Epithelial cell of prostate (primary cell): ENCODE measurements around the gene CUX1.

Experiments
- DNase-seq: peaks from one replicate; pipeline ENCODE4 v3.0.0-alpha.2; 2011; ENCODE audit warnings: low read depth, low spot score
- H3K27ac ChIP-seq: fragments of 450-650 bp; 2 replicates; pipeline ENCODE4 v1.5.1; 2017; ENCODE audit warnings: mild to moderate bottlenecking

CUX1 gene

GRCh38 chr7:102239206-102239820, 421.9 kb downstream of the CUX1 start:
- no peak overlapping the region for H3K27ac ChIP-seq
- no peak for DNase-seq

DNA sequence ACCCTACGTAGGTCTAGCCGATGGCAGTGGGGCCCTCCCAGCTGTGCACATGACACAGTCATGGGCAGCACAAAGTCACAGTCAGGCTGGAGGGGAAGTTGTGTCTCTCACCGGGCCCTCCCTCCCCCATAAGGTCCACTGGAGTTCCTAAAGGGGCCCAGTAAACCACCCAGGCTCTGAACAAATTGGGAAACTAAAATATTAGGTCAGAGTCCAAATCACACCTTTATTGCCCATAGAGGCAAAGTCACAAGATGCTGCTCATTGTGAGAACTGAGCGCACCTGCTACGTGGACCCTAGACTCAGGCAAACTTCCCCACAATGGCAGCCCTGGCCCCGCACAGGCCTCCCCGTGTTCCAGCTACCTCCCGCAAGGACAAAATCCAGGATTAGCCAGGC, 424.0 kb downstream of the CUX1 start:
- DNase-seq: no peak
- no peak overlapping the region for H3K27ac ChIP-seq

DNA sequence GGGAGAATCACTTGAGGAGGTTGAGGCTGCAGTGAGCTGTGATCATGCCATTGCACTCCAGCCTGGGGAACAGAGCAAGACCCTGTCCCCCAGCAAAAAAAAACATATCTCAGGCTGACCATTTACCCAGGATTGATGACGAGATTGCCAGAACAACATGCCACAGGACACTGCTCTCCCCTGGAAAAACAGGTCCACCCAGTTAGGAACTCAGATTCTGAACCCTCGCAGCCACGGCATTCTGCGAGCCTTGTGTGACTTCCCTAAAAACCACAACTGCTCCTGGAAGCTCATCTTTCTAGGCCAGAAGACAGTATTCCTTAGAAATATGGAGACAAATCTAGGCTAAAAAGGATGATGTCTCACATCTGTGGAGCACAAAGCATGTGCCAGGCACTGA, 427.2 kb downstream of the CUX1 start:
- H3K27ac ChIP-seq: no peak overlapping the region
- DNase-seq: no peak

- no peak overlapping the region for H3K27ac ChIP-seq
- DNase-seq: no peak
Observed at GRCh38 chr7:102248081-102248455, 430.6 kb downstream of the CUX1 start.

DNA sequence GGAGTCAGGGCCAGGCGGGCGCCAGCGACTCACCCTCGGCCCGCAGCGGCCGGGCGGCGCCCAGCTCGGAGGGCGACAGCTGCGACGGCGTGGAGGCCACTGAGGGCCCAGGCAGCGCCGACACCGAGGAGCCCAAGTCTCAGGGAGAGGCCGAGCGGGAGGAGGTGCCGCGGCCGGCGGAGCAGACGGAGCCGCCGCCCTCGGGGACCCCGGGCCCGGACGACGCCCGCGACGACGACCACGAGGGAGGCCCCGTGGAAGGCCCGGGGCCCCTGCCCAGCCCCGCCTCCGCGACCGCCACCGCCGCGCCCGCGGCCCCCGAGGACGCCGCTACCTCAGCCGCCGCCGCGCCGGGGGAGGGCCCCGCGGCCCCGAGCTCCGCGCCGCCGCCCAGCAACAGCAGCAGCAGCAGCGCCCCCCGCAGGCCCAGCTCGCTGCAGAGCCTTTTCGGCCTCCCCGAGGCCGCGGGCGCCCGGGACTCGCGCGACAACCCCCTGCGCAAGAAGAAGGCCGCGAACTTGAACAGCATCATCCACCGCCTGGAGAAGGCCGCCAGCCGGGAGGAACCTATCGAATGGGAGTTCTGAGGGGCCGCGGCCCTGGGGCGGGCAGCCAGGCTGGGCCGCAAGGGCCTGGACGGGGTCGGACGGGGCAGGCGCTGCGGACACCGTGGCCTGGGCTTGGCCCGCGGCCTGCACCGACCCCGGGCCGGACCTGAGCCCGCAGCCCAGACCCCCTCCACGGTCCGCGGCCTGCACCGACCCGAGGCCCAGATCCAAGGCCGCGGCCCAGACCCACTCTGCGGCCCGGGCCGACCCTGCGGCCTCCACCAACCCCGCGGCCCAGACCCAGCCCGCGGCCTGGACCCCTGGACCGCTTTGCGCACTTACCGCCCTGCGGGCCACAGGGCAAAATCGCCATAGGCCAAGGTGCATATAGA, 431.3 kb downstream of the CUX1 start:
- H3K27ac ChIP-seq: no peak overlapping the region
- no peak for DNase-seq

- no peak overlapping the region for H3K27ac ChIP-seq
- DNase-seq: no peak
Observed at GRCh38 chr7:102251531-102252365, 434.3 kb downstream of the CUX1 start.

- no peak for DNase-seq
- H3K27ac ChIP-seq: no peak overlapping the region
Observed at GRCh38 chr7:102252366-102252982, 435.0 kb downstream of the CUX1 start.

GRCh38 chr7:102253066-102253972, 435.9 kb downstream of the CUX1 start:
- H3K27ac ChIP-seq: no peak overlapping the region
- no peak for DNase-seq

GRCh38 chr7:102253973-102254370, 436.5 kb downstream of the CUX1 start:
- DNase-seq: no peak
- no peak overlapping the region for H3K27ac ChIP-seq

DNA sequence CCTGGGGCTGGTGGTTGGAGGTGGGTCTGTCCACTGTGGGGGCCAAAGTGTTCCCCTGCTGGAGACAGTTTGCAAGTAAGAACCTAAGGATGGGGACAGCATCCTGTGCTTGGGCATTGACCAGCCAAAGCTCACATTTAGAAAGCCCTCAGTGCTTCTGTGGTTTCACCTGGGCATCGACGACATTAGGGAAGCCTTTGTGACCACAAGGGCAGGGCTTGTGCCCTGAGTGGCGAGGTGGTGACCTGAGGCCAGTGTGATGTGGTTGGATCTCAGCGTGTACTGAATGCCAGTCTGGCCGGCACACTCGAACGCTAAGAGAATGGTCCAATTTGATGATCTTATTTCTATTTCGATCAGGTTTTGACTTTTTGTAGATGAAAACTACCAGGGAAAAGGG, 437.1 kb downstream of the CUX1 start:
- no peak overlapping the region for H3K27ac ChIP-seq
- no peak for DNase-seq

DNA sequence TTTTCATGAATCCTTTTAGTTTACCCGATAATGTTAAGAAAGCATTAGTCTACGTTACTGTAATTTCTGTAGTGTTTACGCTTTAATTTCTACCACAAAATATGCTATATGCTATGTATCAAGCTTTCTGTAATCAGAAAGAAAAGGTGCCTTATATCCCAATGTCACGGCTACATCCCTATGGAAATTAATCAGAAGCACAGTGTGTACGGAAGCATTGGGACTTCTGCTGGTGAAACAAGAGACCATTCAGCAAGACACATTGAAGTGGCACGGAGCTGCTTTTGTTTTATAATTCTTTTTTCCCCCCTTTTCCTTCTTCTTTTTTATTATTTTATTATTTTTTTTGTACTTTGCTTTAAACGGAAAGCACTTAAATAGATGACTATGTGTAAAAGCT, 438.1 kb downstream of the CUX1 start:
- DNase-seq: no peak
- no peak overlapping the region for H3K27ac ChIP-seq

- H3K27ac ChIP-seq: no peak overlapping the region
- no peak for DNase-seq
Observed at GRCh38 chr7:102255916-102256315, 438.5 kb downstream of the CUX1 start.

DNA sequence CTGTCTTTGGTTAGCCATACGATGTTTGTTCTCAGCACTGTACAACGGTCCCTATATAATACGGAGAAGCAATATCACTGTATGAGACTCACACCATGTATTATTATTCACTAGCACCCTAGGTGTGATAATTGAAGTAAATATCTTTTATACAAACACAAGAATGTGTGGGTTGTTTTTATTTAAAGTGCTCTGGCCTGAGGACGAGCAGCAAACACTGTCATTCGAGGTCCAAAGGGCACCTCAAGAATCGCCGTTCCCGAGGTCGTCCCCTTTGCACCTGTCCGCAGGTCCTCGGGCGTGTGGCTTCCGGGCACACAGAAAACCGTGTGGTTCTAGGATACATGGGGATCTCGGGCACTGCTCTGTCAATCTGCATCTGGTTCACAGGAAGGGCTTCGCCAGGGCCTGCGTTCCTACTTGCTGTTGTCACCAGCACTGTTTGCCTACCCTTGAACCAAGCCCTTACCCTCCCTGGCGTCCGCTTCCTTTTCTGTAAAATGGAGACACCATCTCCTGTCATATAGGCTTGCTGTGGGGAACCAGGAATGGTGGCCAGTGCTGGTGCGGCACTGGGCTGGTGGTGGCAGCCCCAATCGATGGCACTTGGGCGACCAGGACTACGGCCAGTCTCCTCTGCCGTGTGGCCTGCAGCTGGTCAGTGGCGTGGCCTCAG, 440.8 kb downstream of the CUX1 start:
- H3K27ac ChIP-seq: no peak overlapping the region
- DNase-seq: no peak

DNA sequence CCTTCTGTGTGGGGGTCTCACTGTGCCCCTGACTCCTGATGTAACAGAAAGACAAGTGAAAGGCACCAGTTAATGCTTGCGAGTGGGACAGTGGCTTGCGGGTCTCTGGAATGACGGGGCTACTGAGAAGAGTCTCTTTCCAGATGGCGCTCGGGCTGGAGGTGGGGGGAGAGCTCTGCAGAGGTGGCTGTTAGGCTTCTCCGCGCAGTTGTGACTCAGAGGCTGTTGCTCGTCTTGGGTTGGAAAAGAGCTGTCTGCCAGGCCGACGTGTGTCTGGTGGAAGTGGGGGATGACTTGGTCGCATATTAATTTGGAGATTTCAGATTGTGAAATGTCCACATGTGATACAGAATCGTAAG, 441.3 kb downstream of the CUX1 start:
- H3K27ac ChIP-seq: no peak overlapping the region
- DNase-seq: no peak

DNA sequence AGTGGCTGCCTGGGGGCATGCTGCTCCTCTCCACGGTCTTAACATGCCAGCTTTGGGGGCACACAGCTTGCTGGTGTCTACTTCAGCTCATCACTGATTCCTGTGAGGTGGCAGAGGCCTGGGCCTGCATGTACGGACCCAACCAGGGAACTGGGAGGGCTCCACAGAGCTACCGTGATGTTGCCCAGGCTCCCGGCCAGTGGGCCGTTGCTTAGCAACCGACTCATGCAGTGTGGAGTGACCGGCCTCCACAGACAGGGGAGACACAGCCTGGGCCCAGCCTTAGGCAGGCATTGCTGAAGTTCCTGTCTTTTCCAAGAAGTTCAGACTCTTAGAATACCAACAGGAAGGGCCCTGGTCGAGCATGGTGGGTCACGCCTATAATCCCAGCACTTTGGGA, 443.4 kb downstream of the CUX1 start:
- DNase-seq: no peak
- no peak overlapping the region for H3K27ac ChIP-seq

- DNase-seq: no peak
- no peak overlapping the region for H3K27ac ChIP-seq
Observed at GRCh38 chr7:102261451-102261850, 444.0 kb downstream of the CUX1 start.

- no peak overlapping the region for H3K27ac ChIP-seq
- DNase-seq: no peak
Observed at GRCh38 chr7:102262546-102262945, 445.1 kb downstream of the CUX1 start.

- H3K27ac ChIP-seq: no peak overlapping the region
- DNase-seq: no peak
Observed at GRCh38 chr7:102264367-102264891, 447.0 kb downstream of the CUX1 start.

DNA sequence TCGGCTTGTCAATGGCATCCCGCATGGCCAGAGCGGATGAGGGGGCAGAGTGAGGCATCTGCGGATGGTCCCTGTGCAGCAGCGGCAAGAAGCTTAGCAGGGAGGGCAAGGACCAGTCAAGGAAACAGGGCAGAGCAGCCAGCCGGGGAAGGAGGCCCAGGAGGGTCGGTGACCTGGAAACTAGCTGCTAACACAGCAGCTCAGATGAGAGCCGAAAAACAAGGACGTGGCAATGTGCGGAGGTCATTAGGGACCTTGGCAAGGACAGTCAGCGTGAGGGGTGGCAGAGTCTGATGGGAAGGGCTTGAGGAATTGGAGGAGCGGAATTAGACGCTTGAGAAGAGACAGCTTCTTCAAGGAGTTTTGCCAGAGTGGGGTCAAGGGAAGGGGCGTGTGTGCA, 449.1 kb downstream of the CUX1 start:
- DNase-seq: no peak

More for the DNA sequence above, 449.1 kb downstream of the CUX1 start:
- H3K27ac ChIP-seq: no peak overlapping the region
